Epithelial cell of prostate (primary cell): ENCODE measurements around the gene ACSF3.

ENCODE experiments used
- DNase-seq: peaks from one replicate; pipeline ENCODE4 v3.0.0-alpha.2; 2011; ENCODE audit warnings: low read depth, low spot score
- H3K27ac ChIP-seq: fragments of 450-650 bp; 2 replicates; pipeline ENCODE4 v1.5.1; 2017; ENCODE audit warnings: mild to moderate bottlenecking

ACSF3 gene

GRCh38 chr16:89093602-89094251, at the start of gene ACSF3:
ACSF3 (plus strand) TSS chr16:89093852; CDS start chr16:89100682, 6,830 bp downstream.
- H3K27ac ChIP-seq = peak within 1 kb of the TSS; percentile 32
- DNase-seq = no peak

- no peak overlapping the region for H3K27ac ChIP-seq
- DNase-seq = no peak
Observed at GRCh38 chr16:89044418-89045180, 49.1 kb upstream of the ACSF3 start.

GRCh38 chr16:89045181-89045815, 48.4 kb upstream of the ACSF3 start:
- H3K27ac ChIP-seq = no peak overlapping the region
- DNase-seq = no peak

- no peak for DNase-seq
- no peak overlapping the region for H3K27ac ChIP-seq
Observed at GRCh38 chr16:89045881-89046280, 47.8 kb upstream of the ACSF3 start.

DNA sequence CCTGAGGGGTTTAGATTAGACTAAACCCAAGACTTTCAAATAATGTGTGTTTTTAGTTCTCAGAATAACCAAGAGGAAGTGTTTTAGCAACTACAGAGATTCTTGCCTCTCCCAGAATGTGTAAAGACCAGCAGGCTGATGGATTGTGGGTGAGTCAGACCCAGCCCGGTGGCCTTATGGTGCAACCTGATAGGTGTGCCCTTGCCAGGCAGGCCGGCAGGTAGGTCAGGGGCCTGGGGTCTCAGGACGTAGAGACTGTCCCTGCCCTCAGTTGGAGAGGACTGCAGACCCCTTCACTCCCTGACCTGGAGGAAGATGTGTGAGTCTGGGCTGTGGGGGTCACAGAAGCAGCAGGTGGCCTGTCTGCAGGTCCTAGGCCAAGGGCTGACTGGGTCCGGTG, 47.2 kb upstream of the ACSF3 start:
- H3K27ac ChIP-seq = no peak overlapping the region
- DNase-seq = no peak

DNA sequence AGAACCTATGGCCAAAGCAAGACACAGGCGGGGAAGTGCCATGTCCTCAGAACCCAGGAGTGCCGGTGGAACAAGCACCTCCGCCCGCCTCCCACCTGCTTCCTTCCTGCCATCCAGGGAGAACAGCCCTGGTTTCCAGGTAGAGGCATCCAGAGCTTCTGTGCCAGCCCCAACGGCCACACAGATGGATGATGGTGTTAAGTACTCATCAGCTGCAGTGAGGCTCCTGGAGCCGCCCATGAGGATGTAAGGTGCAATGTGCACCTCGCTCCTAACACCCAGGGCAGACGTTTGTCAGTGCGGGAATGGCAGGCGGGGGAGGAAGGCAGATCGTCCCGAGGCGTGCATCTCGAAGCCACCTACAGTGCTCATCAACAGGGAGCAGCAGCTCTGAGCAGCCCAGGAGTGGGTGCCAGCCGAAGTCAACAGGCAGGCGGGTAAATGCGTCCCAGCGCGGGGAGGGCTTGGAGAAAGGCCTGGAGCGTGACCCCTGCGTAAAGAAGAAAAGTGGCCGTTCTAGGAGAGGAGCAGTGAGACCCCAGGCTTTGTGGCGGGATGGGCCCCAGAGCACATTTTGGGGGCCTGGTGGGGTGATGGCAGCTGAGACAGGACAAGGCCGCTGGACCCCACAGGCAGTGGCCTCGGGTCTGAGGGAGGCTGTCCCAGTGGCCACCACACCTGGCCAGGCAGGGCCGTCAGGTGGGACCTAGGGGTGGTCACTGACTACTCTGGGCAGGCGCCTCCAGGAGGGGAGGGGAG, 46.1 kb upstream of the ACSF3 start:
- no peak overlapping the region for H3K27ac ChIP-seq
- DNase-seq = no peak

GRCh38 chr16:89048090-89048725, 45.4 kb upstream of the ACSF3 start:
- no peak for DNase-seq
- no peak overlapping the region for H3K27ac ChIP-seq

DNA sequence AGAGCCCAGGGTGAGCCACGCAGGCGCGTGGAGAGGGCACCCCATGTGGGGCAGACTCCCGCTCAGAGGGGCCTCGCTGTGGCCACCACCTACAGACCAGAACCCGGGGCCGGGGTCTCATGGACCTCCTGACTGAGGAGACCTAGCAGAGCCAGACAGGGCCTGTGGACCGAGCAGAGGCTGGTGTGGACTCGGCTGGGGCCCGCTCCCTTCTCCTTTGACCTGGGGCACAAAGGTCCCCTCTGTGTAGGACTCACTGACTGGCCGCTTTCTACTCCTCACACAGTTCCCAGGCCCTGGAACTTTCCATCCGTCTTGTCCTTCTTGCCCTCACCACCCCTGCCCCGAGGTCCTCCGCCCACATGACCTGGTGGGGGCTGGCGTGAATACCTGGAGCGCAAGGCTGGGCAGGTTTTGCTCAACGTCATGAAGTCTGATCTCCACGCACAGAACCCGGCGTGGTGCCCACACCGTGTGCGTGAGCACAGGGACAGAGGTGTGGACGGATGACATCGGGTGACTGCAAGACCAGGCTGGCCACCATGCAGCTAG, 44.7 kb upstream of the ACSF3 start:
- no peak overlapping the region for H3K27ac ChIP-seq
- no peak for DNase-seq

DNA sequence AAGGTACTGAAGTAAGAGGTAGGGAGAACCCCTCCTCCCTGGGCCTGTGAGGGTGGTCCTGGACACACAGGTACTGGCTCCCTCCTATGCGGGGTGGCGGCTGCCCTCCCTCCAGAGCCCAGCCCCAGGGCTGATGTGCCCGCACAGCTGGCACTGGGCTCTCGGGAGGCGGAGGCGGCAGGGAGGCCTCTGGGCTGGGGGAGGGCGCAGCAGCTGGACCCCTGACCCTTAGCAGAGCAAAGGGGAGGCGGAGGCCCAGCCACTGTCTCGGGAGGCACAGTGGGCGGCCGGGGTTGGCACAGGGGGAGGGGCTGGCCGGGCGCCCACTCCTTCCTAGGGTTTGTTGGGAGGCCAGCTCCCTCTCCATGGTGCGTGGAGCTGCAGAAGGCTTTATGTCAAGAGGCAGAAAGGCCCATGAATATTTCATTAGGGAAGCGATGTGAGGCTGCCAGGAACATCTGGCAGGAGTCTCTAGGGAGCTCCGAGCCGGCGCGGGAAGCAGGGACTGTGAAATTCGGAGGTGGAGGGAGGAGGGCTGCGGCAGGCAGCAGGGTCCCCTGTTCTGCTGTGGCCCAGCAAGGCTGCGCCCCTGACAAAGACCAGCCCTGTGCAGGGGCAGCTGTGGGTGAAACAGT, 44.1 kb upstream of the ACSF3 start:
- DNase-seq = no peak
- no peak overlapping the region for H3K27ac ChIP-seq

DNA sequence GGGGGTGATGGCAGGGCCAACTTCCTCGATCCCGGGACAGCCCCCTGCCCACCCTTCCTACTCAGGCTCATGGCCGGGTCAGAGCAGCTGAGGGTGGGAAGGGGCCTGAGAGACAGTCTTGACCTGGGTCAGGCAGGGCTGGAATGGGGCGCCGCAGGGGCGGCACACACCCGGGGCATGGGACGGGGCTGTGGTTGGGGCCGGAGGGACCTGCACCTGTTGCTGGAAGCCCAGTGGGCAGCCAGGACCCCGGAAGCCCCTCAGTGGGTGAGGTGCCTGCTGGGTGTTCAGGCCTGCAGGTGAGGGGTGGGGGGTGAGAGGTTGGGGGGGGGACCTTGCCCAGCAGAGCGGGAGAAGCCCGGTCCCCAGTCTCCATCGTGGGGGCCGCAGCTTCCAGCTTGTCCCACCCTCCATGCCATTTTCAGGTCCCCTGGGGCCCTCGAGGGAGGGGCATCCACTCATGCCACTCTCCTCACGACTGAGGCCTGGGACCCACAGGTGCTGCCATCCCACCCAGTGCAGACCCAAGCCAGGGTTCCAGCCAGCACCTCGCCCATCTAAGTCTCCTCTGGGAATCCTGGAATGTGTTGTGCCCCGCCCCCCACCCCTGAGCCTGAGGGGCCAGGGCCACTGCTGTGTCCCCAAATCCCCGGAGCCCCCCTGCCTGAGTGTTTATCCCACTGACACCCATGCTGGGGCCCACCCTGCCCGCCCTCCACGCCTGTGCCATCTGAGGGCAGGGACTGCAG, 43.4 kb upstream of the ACSF3 start:
- no peak overlapping the region for H3K27ac ChIP-seq
- DNase-seq = no peak

DNA sequence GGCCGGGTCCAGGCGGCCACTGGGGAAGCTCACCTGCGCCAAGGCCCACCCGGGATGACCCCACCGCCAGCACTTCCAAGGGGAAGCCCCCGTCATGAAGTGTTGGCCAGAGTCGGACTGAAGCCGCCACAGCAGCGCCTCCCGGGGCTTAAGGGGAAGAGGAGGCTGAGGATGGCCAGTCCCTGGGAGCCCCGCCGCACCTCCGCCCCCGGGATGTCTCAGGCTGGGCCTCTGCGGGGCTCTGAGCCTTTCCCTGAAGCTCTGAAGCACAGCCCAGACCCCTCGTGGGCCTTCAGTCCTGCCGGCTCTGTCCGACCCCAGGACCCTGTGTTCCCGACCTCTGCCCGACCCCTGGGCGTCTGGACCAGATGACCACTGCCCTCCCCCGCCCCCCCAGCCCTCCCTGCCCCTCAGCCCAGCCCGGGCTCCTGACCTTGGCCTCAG, 42.8 kb upstream of the ACSF3 start:
- H3K27ac ChIP-seq = no peak overlapping the region
- no peak for DNase-seq

DNA sequence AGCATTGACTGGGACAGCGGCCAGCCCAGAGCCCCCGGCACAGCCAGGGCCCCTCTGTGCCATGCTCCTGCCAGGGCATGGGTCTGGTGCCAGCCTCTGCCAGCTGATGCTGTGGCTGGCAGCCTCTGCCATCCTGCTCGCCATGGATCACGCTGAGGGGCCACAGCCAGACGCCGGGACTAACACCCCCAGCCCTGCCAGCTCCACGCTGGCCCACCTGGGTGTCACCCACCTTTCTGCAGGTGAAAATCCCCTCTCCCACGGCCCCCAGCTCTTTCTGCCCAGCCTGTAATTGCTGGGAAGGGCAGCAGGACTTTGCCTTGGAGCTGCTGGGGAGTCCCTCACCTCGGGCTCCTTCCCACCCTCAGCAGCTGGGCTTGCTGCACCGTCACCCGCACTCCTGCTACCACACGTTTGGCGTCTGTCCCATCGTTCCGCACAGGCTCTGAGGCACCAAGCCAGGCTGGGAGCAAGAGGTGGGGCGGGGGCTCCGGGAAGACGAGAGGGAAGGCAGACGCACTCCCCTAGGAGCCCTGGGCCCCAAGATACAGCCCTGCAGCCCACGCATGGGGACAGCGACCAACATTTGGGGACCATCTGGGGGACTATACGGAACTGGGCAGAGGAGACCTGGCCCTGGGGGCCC, 42.0 kb upstream of the ACSF3 start:
- H3K27ac ChIP-seq = no peak overlapping the region
- no peak for DNase-seq

DNA sequence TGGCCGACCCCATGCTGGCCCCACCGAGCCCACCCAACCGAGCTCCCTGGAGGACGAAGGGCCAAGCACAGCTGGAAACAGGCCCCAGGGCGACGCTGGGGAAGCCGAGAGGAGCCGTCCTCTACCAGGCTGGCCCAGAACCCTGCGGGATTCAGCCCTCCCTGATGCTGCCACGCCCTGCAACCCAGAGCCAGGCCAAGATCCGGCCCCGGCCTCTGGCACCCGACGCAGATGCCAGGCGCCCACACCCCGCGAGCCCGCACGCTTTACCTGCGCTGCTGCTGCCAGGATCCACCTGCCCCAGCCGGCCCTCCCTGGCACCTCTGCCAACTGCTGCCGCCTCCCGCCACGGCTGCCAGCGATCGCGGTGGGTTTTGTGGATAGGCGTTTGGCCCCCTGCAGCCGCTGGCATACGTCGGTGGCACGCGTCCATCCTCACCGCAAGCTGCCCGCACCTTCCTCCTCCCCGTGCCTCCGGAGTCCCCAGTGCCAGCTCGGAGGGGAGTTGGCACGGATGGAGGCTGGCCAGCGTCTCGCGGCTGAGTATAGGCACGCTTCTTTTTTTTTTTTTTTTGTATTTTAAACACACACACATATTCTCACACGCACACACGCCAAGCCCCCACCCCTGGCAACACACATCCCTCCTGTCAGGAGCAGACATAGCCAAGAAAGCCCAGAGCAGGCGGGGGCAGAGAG, 41.3 kb upstream of the ACSF3 start:
- H3K27ac ChIP-seq = peak overlapping the region; percentile 24
- DNase-seq = no peak

- peak overlapping the region; percentile 24 for H3K27ac ChIP-seq
- DNase-seq = peak; percentile 34
Observed at GRCh38 chr16:89052890-89053724, 40.5 kb upstream of the ACSF3 start.

DNA sequence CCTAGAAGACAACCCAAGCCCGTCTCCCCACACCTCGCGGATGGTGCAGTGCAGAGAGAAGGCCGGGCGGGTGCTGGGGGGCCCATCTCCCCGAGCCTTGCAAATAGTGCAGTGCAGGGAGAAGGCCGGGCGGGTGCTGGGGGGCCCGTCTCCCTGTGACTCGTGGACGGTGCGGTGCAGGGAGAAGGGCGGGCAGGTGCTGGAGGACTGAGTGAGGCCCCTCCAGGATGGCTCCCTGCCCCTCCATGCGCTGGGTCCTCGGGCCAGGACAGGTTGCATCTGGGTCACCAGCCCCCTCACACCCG, 40.0 kb upstream of the ACSF3 start:
- no peak for DNase-seq
- H3K27ac ChIP-seq = no peak overlapping the region

DNA sequence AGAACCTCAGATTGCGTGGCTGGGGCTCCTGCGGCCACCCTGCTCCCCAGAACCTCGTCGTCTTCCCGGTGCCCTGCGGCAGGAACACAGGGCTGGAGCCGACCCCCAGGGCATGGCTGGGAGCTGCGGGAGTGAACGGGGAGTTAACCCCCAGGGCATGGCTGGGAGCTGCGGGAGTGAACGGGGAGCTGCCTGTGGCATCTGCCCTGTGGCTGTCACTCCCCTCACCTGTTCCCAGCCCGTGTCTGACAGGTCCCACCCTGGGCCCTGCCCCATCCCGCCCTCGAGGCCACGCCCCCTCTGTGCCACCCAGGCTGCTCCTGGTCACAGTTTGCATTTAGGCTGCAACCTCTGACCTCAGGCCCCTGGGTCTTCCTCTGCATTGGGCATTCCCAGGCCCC, 39.4 kb upstream of the ACSF3 start:
- H3K27ac ChIP-seq = no peak overlapping the region
- no peak for DNase-seq

- no peak overlapping the region for H3K27ac ChIP-seq
- DNase-seq = no peak
Observed at GRCh38 chr16:89054714-89055113, 38.9 kb upstream of the ACSF3 start.
